GM19372 (cell line): ENCODE measurements around the gene GABBR2.

ENCODE experiments used
- ATAC-seq: cut with Tn5 transposase; IDR thresholded peaks from one replicate; pipeline ENCODE4 v1.9.1; 2021; ENCODE audit warnings: mild to moderate bottlenecking, low read depth, moderate library complexity; ENCODE audit not compliant: unreplicated experiment

Gene GABBR2

GRCh38 chr9:98385751-98386150 lies 323.0 kb downstream of the GABBR2 start:
- no peak for ATAC-seq

DNA sequence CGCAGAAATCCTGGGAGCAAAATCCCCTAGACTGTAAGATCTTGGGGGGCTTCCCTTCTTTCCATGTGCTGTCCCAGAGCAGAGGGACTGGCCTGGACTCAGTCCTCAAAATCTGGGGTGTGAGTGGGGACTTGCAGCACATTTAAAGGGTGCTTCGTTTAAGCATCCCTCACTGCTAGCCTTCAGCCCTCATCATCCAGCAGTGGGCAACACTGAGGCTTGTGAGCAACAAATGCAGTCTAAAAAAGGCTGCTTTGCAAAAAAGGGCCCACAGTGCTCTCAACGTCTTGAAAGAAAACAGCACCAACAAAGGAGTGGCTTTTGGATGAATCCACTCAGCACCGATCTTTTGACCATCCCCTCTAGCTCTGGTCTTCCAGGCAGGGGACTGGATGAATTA lies 325.0 kb downstream of the GABBR2 start:
- no peak for ATAC-seq

- peak; percentile 55 for ATAC-seq
Observed at GRCh38 chr9:98381311-98382103, 327.2 kb downstream of the GABBR2 start.

DNA sequence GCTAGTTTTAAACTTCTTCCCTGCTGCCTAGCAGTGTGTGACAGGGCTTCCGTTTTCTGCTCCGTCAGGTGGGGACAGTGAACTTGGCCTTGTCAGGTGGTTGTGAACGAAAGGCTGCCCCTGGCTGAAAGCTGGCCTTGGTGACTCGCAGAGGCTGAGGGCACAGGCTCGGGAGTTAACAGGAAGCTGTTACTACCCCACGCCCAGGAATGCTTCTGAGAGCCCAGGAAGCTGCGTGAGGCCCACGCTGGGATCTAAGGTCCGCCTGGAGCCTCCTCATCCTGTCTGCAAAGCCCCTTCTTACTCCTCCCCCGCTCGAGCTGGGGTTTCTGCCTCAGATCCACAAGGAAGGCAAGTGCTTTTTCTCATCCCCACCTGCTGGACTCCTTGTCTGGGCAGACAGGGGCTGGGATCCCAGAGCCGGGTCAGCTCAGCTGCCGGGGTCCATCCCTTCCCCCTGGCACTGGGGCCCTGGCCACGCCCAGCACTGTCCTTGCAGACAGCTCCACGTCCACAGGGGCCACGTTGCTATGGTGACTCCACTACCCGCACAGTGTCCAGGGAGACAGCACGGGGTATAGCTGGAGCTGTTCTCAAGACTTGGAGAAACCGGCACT lies 328.6 kb downstream of the GABBR2 start:
- ATAC-seq = peak; percentile 49

DNA sequence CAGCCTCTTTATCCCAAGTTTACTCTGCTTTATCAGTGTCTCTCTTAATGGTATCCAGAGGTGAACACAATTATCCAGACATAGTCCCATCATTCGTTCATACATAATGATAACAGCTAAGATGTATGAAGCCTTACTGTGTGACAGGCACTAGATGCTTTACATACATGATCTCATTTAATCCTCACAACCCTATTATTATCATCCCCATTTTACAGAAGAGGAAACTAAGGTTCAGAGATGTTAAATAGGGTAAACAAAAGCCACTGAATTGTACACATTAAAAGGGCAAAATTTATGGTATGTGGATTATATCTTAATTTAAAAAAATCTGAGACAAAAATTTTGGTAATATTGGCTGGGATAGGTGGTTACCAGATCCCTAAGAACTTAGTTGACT lies 329.2 kb downstream of the GABBR2 start:
- no peak for ATAC-seq

DNA sequence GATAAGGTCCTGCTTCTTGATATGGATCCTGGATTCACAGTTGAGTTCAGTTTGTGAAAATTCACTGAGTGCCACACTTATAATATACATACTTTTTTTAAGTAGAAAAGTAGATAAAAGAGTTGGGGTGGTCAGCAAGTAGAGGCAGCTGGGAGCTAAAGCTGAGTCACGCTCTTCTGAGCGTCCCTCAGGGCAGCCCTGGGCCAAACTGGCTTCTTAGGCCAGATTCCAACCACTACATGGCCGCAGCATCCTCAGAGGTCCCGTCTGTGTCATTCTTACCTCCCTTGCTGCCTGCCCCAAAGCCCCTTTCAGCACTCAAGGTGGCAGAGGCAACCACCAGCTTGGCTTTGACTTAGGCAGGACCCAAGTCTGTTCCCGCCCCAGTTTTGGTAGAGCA lies 329.9 kb downstream of the GABBR2 start:
- no peak for ATAC-seq

GRCh38 chr9:98378206-98378780 lies 330.4 kb downstream of the GABBR2 start:
- ATAC-seq = no peak

GRCh38 chr9:98375138-98375726 lies 333.5 kb downstream of the GABBR2 start:
- no peak for ATAC-seq

DNA sequence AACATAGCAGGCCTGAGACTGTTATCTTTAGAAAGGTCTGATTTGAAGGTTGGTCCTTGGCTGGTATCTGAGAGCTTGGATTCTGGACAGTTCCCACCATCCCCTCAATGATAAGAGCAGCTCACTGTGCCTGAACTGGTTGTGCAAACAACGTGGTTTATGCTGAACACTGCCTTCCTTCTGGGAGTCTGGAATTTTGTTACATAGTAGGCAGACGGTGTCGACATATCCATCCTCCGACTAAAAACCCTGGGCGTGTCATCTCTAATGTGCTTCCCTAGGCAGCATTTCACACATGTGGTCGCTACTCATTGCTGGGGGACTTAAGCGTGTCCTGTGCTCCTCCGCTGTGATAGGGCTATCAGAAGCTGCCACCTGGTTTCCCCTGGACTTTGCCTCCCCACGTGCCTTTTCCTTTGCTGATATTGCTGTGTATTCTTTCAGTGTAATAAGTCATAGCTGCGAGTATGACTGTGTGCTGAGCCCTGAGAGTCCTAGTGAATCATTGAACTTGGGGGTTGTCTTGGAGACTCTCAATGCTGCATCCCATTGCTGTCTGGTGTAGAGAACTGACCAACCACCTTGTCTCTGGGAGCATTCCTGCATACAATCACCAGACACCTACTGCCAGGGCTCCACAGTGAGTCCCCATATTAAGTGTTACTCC lies 334.2 kb downstream of the GABBR2 start:
- ATAC-seq = no peak

- ATAC-seq = no peak
Observed at GRCh38 chr9:98373609-98374008, 335.1 kb downstream of the GABBR2 start.

DNA sequence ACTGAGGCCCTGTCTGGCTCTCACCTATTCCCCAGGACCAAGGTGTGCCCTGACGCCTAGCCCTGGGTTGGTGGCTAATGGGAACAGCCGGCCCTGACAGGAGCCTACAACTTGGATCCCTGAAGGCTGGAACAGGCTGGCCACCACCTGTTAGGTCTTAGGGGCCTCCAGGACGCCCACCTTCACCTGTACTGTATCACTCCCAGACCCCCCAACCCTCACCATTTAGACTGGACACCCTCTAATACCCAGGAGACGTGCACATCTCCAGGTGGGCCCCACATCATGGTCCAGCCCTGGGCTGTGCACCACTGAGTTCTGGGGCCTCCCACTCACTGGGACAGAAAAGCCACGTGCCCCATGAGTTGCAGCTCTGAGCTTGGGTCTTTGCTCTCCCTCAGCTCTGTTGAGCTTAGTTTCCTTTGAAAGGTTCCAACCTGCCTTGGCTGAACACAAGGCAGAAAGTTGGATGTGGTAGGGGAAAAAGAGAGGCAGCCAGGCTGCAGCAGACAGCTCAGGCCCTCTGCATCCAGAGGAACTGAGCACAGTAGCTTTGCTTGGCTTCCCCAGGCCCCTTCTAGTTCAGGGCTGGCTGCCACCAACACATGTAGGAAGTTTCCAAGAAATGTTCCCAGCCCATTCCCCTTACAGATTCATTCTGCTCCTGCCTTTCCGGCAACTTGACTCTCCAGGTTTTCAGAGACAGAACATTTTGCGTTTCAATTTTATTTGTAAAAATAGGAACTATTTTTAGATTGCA lies 336.5 kb downstream of the GABBR2 start:
- ATAC-seq = no peak

DNA sequence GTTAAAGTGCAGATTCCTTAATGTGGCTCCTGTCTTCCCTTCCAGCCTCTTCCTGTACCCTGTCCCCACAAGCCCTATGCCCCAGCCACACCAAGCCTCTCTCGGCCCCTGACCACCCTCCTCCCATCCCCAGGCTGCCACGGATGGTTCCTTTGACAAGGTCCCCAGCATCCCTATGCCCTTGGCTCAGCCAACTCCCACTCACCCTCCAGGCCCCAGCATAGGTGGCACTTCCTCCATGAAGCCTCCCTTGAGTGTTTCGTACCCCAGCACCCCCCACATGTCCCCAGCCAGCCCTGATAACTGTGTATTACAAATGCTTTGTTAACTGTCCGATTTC lies 337.8 kb downstream of the GABBR2 start:
- no peak for ATAC-seq

GRCh38 chr9:98370300-98370975 lies 338.3 kb downstream of the GABBR2 start:
- no peak for ATAC-seq

- no peak for ATAC-seq
Observed at GRCh38 chr9:98369896-98370295, 338.8 kb downstream of the GABBR2 start.

- no peak for ATAC-seq
Observed at GRCh38 chr9:98369471-98369870, 339.3 kb downstream of the GABBR2 start.

- no peak for ATAC-seq
Observed at GRCh38 chr9:98369066-98369425, 339.7 kb downstream of the GABBR2 start.

DNA sequence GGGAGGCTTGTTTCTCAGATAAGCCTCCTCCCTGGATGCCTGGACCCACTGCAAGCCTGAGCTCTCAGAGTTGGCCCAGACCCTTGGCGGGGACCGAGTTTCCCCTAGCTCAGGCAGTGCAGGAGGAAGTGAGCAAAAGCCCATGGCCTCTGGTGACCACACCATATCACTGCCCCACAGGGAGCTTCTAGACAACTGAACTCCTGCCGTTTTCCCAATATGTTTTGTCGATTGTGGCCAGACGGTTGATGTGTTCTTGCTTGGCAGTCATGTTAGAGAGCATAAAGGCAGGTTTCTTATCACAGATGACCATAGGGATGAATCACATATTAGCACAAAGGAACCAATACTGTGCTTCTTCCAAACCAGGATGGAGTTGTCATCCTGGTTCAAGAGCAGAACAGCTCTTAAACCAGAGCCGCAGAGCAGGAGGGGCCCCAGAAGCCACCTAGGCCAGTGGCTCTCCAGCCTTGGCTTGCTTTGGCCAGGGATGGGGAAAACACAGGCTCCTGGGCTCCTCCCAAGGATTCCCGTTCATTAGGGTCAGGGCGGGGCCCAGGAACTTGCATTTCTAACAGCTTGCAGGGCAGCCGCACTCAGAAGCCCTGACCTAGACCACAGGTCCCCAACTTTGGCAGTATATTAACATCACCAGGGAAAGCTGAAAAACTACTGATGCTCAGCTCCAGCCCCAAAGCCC lies 340.2 kb downstream of the GABBR2 start:
- no peak for ATAC-seq

DNA sequence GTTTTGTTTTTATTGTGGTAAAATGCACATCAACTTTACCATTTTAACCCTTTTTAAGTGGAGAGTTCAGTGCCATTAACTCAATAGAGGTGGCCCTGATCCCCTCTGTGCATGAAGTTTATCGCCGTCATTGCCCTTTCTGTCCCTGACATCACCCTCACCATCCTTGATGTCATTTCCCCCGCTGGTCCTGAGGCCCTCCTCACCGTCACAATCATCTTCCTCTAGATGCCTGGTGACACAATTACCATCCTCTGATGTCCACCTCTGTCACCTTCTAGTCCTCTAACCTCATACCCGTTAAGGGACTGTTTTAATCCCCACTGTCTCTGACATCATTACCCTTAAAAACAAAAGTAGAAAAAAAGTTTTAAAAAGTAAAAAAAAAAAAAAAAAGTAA lies 340.8 kb downstream of the GABBR2 start:
- no peak for ATAC-seq

DNA sequence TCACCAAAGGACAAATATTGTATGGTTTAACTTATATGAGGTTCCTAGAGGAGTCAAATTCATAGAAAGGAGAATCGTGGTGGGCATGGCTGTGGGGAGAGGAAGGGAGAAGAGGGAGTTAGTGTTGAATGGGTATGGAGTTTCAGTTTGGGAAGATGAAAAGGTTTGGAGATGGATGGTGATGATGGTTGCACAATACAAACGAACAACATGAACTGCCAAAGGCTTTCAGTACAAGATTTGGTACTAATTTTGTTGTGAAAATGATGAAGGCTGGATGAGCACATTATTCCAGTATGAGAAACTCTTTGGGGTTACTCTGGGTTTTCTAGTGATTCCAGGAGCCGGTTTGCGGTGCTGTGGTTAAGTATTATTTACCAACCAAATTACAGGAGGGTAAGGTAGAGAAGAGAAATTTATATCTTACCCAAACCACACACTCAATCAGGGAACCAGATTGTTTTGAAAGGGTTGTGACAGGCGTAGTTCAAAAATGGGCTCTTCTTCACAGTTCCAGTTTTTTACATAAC lies 341.3 kb downstream of the GABBR2 start:
- no peak for ATAC-seq
